Osteoblast (primary cell): Measurements from ENCODE around the gene RIC8A. TPM values are rescaled to one million over a fixed set of nuclear protein-coding genes. Genes with fewer than 3 reads are reported as not detected.
A peak's percentile ranks its signal among the peaks of the same experiment; 100 is the strongest.
"Not testable (repeated sequence)": the region's sequence is repeated elsewhere in the genome, so short reads cannot be mapped to it uniquely, and the experiment has no call there.

Source experiments
- DNase-seq: peaks from one replicate; pipeline ENCODE4 v3.0.0; 2011; ENCODE audit warnings: low spot score, mixed read lengths; ENCODE audit not compliant: insufficient read length; ENCODE audit errors: missing footprints
- H2AFZ ChIP-seq: 2 replicates; pipeline ENCODE4 v1.6.0; 2011; ENCODE audit warnings: mild to moderate bottlenecking, low read length
- H3K27ac ChIP-seq: 2 replicates; pipeline ENCODE4 v1.5.1; 2011; ENCODE audit warnings: mild to moderate bottlenecking, low read depth, low read length, moderate library complexity
- H3K27me3 ChIP-seq: 2 replicates; pipeline ENCODE4 v1.6.0; 2012; ENCODE audit warnings: mild to moderate bottlenecking, control low read depth, inconsistent platforms, low read length, moderate library complexity; ENCODE audit not compliant: insufficient read depth
- H3K36me3 ChIP-seq: 2 replicates; pipeline ENCODE4 v1.5.1; 2011; ENCODE audit warnings: mild to moderate bottlenecking, low read length, control low read depth, moderate library complexity; ENCODE audit not compliant: insufficient read depth
- H3K4me1 ChIP-seq: 2 replicates; pipeline ENCODE4 v1.5.1; 2011; ENCODE audit warnings: mild to moderate bottlenecking, low read length, control low read depth, moderate library complexity; ENCODE audit not compliant: insufficient read depth
- H3K4me2 ChIP-seq: 2 replicates; pipeline ENCODE4 v1.6.0; 2011; ENCODE audit warnings: mild to moderate bottlenecking, low read length; ENCODE audit not compliant: insufficient read depth
- H3K4me3 ChIP-seq: fragments of 200-600 bp; sonication (generic); 3 replicates; pipeline ENCODE4 v1.5.1; 2012; ENCODE audit warnings: mild to moderate bottlenecking, low read length, inconsistent platforms; ENCODE audit not compliant: insufficient read depth
- H3K79me2 ChIP-seq: 2 replicates; pipeline ENCODE4 v1.6.0; 2012; ENCODE audit warnings: mild to moderate bottlenecking, low read length, control low read depth, inconsistent platforms; ENCODE audit not compliant: insufficient read depth
- H3K9me3 ChIP-seq: 2 replicates; pipeline ENCODE4 v1.5.1; 2011; ENCODE audit warnings: low read depth, low read length, control low read depth
- H4K20me1 ChIP-seq: 2 replicates; pipeline ENCODE4 v1.6.0; 2012; ENCODE audit warnings: mild to moderate bottlenecking, low read length, control low read depth; ENCODE audit not compliant: insufficient read depth
- CTCF ChIP-seq: IDR thresholded peaks from 2 replicates; pipeline ENCODE4 v1.5.1; 2011; ENCODE audit warnings: mild to moderate bottlenecking, low read depth, low read length, moderate library complexity; ENCODE audit errors: extremely low read depth
- total RNA-seq: library from RNA; depleted of rRNA; stranded (reverse); fragments of >200 nt; gene quantifications from 2 replicates; pipeline ENCODE4 v1.2.3, GENCODE V29; 2012

Gene RIC8A
- total RNA-seq: 128 and 134 TPM in 2 replicates

- TF ChIP-seq CTCF: no peak
- peak within 1 kb of the TSS; percentile 99 for H3K4me3 ChIP-seq
- peak within 1 kb of the TSS; percentile 99 for H3K27ac ChIP-seq
- H4K20me1 ChIP-seq: peaks cover 76% of the 10 kb centered on the region
- H3K79me2 ChIP-seq: peaks cover 89% of the 10 kb centered on the region
- H3K4me2 ChIP-seq: peak within 1 kb of the TSS; percentile 90
- H3K27me3 ChIP-seq: no peaks in the 10 kb centered on the region
- H2AFZ ChIP-seq: peak within 1 kb of the TSS; percentile 53
- peaks cover 33% of the 10 kb centered on the region for H3K4me1 ChIP-seq
- no peaks in the 10 kb centered on the region for H3K9me3 ChIP-seq
- peak; percentile 99 for DNase-seq
- H3K36me3 ChIP-seq: peaks cover 61% of the 10 kb centered on the region
Measured at GRCh38 chr11:207208-207862, at the start of gene RIC8A, which contains the start of gene BET1L. Gene RIC8A (plus strand): TSS chr11:207708. CDS start chr11:208855, 1,147 bp downstream. Gene BET1L (minus strand): TSS chr11:207399. CDS start chr11:207321, 78 bp downstream.

- not testable (repeated sequence) for H3K27ac ChIP-seq, H3K27me3 ChIP-seq, H3K4me2 ChIP-seq, H3K9me3 ChIP-seq, H3K4me1 ChIP-seq, H3K4me3 ChIP-seq, H2AFZ ChIP-seq, H3K36me3 ChIP-seq, H4K20me1 ChIP-seq, H3K79me2 ChIP-seq, DNase-seq
Measured at GRCh38 chr11:180242-180641, 27.3 kb upstream of the RIC8A start.

- not testable (repeated sequence) for H3K27me3 ChIP-seq, H3K9me3 ChIP-seq, H3K36me3 ChIP-seq, H3K4me1 ChIP-seq, H2AFZ ChIP-seq, H3K4me3 ChIP-seq, H3K27ac ChIP-seq, H4K20me1 ChIP-seq, H3K4me2 ChIP-seq, H3K79me2 ChIP-seq, DNase-seq
Measured at GRCh38 chr11:189200-189783, 18.2 kb upstream of the RIC8A start.

- not testable (repeated sequence) for H3K4me3 ChIP-seq, H4K20me1 ChIP-seq, H3K36me3 ChIP-seq, H2AFZ ChIP-seq, H3K27me3 ChIP-seq, H3K79me2 ChIP-seq, H3K27ac ChIP-seq, H3K9me3 ChIP-seq, DNase-seq, H3K4me2 ChIP-seq, H3K4me1 ChIP-seq
Measured at GRCh38 chr11:189843-190311, 17.6 kb upstream of the RIC8A start.

- H3K27ac ChIP-seq, H4K20me1 ChIP-seq, H2AFZ ChIP-seq, H3K9me3 ChIP-seq, H3K79me2 ChIP-seq, H3K4me3 ChIP-seq, H3K4me2 ChIP-seq, H3K36me3 ChIP-seq, DNase-seq, H3K4me1 ChIP-seq, H3K27me3 ChIP-seq: not testable (repeated sequence)
Measured at GRCh38 chr11:190546-190945, 17.0 kb upstream of the RIC8A start.
